Metanephros (tissue), 1 donor: ENCODE measurements around the gene KCNMB1. TPM values are rescaled to one million over a fixed set of nuclear protein-coding genes. Genes with fewer than 3 reads are reported as not detected.

Source experiments
- total RNA-seq: library from RNA; depleted of rRNA; stranded (reverse); fragments of >200 nt; gene quantifications from one replicate; pipeline ENCODE4 v1.2.3, GENCODE V29; 2014

KCNMB1 gene, protein sequence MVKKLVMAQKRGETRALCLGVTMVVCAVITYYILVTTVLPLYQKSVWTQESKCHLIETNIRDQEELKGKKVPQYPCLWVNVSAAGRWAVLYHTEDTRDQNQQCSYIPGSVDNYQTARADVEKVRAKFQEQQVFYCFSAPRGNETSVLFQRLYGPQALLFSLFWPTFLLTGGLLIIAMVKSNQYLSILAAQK
- total RNA-seq, result 0.64 TPM

GRCh38 chr5:170388818-170389549 is at the start of gene KCNMB1:
TSS of gene KCNMB1 (minus strand) at chr5:170389367. CDS start at chr5:170385447, 3,920 bp downstream.

Other genes starting within 250 kb of the KCNMB1 start
- gene C5orf58, start 156.4 kb downstream of the KCNMB1 start, total RNA-seq, result not detected
- 11.1 TPM for gene LCP2, start 91.6 kb downstream of the KCNMB1 start, total RNA-seq
- 4.7 TPM for gene KCNIP1, start 114.7 kb upstream of the KCNMB1 start, total RNA-seq